22Rv1 (cell line): ENCODE measurements around the gene SDK1.

Source experiments
- CTCF ChIP-seq: fragments of 450-650 bp; IDR thresholded peaks from 2 replicates; pipeline ENCODE4 v1.5.1; 2017; ENCODE audit warnings: mild to moderate bottlenecking
- ZFX ChIP-seq: fragments of 450-650 bp; IDR thresholded peaks from 2 replicates; pipeline ENCODE4 v1.6.1; 2017; ENCODE audit warnings: antibody characterized with exemption, borderline replicate concordance

GRCh38 chr7:3643091-3643490 lies 342.0 kb downstream of the SDK1 start:
- TF ChIP-seq CTCF (no peak), ZFX (no peak)
